Gastrocnemius medialis (tissue), 4 donors: Measurements from ENCODE around the gene OR2T10. TPM values are rescaled to one million over a fixed set of nuclear protein-coding genes. Genes with fewer than 3 reads are reported as not detected.

Experiments used
- ATAC-seq, 2 donors: fragments of 150-250 bp; one replicate each; pipeline ENCODE4 v1.9.1; 2016
- DNase-seq, 2 donors: peaks; one replicate each; pipeline ENCODE4 v3.0.0-alpha.2; 2019
- H3K27ac ChIP-seq, 4 donors: fragments of 200-600 bp; sonication (generic); 1 replicate in 1 of 4; 2 replicates in 3 of 4; pipeline ENCODE4 v1.5.1; 2016 to 2018; ENCODE audit warnings: mild to moderate bottlenecking in 2 of 4, moderate library complexity in 1 of 4
- H3K27me3 ChIP-seq, 3 donors: fragments of 200-600 bp; sonication (generic) in 2 of 3; 1 replicate in 1 of 3; 2 replicates in 2 of 3; pipeline versions ENCODE4 v1.5.1 to v1.6.0; 2016 to 2019; ENCODE audit warnings: mild to moderate bottlenecking in 1 of 3, moderate library complexity in 1 of 3
- H3K36me3 ChIP-seq, 2 donors: fragments of 200-600 bp; sonication (generic) in 1 of 2; one replicate each; pipeline ENCODE4 v1.5.1; 2017 to 2018
- H3K4me1 ChIP-seq, 2 donors: fragments of 200-600 bp; sonication (generic) in 1 of 2; one replicate each; pipeline ENCODE4 v1.5.1; 2016 to 2017; ENCODE audit warnings: mild to moderate bottlenecking in 2 of 2
- H3K4me3 ChIP-seq, 4 donors: fragments of 200-600 bp; sonication (generic) in 3 of 4; 1 replicate in 1 of 4; 2 replicates in 3 of 4; pipeline ENCODE4 v1.5.1; 2016 to 2019; ENCODE audit warnings: mild to moderate bottlenecking in 2 of 4
- H3K9me3 ChIP-seq, 3 donors: fragments of 200-600 bp; sonication (generic) in 2 of 3; 1 replicate in 1 of 3; 2 replicates in 2 of 3; pipeline ENCODE4 v1.5.1; 2016 to 2019
- CTCF ChIP-seq, 5 experiments: fragments of 450-650 bp in 3 of 5; fragments of 200-600 bp in 2 of 5; sonication (generic) in 2 of 5; IDR thresholded peaks in 4 of 5; conservative IDR thresholded peaks in 1 of 5; 1 replicate in 4 of 5; 2 replicates in 1 of 5; pipeline ENCODE4 v1.5.1; 2016 to 2019; ENCODE audit warnings: antibody characterized with exemption in 5 of 5, mild to moderate bottlenecking in 3 of 5, moderate library complexity in 3 of 5
- POLR2A ChIP-seq, 2 donors: fragments of 450-650 bp; IDR thresholded peaks; one replicate each; pipeline ENCODE4 v1.6.1; 2017; ENCODE audit warnings: antibody characterized with exemption in 2 of 2, mild to moderate bottlenecking in 2 of 2, moderate library complexity in 2 of 2
- in situ Hi-C, 4 donors: fragments of 200-750 bp; cut with MboI; loops; one replicate each; pipeline versions ENCODE4 v1.15.0 to v1.8.0; 2017; ENCODE audit warnings: low sequenced_read_pairs in 4 of 4
- intact Hi-C: fragments of 100-400 bp; cut with DNase I; formaldehyde crosslinking; loops from one replicate; pipeline ENCODE4 v1.15.1; 2023; ENCODE audit warnings: low total_unique reads
- total RNA-seq, 4 donors: library from RNA; depleted of rRNA; stranded (reverse); fragments of >200 nt; gene quantifications; one replicate each; pipeline versions ENCODE4 v1.1.0 to v1.2.3, GENCODE V29; 2016

The OR2T10 gene
- total RNA-seq, 4 donors from 2014 or later = not detected

- ATAC-seq (no peak), DNase-seq (no peak)
- H3K4me3 ChIP-seq = no peak overlapping the region
- no peak overlapping the region for H3K27ac ChIP-seq
- no peaks in the 10 kb centered on the region for H3K27me3 ChIP-seq
- H3K9me3 ChIP-seq = no peaks in the 10 kb centered on the region
- no peak for TF ChIP-seq POLR2A (IDR thresholded peaks at IDR 0.05)
- TF ChIP-seq CTCF (IDR thresholded peaks at IDR 0.05 in 4 of 5, conservative IDR thresholded peaks at IDR 0.05 in 1 of 5) = no peak
- intact Hi-C loops (no loop called here), in situ Hi-C loops (no loop called here)
- H3K4me1 ChIP-seq = no peaks in the 10 kb centered on the region
- no peaks in the 10 kb centered on the region for H3K36me3 ChIP-seq
These were observed 27.7 kb upstream of the OR2T10 start for GRCh38 chr1:248625166-248625565.

- Histone ChIP-seq H3K4me1 (no peaks in the 10 kb centered on the region), H3K36me3 (no peaks in the 10 kb centered on the region), H3K27me3 (no peaks in the 10 kb centered on the region), H3K4me3 (no peak overlapping the region), H3K27ac (no peak overlapping the region), H3K9me3 (no peaks in the 10 kb centered on the region)
- TF ChIP-seq POLR2A (IDR thresholded peaks at IDR 0.05) (no peak), CTCF (IDR thresholded peaks at IDR 0.05 in 4 of 5, conservative IDR thresholded peaks at IDR 0.05 in 1 of 5) (peak in 1 of 5 experiments; percentile 40)
- in situ Hi-C loops = no loop called here
- intact Hi-C loops = no loop called here
- no peak for DNase-seq
- no peak for ATAC-seq
These were observed 25.1 kb upstream of the OR2T10 start for GRCh38 chr1:248622570-248623001.

GRCh38 chr1:248621770-248622169 is 24.3 kb upstream of the OR2T10 start:
- Histone ChIP-seq H3K27me3 (no peaks in the 10 kb centered on the region), H3K9me3 (no peaks in the 10 kb centered on the region), H3K36me3 (no peaks in the 10 kb centered on the region), H3K27ac (no peak overlapping the region), H3K4me3 (no peak overlapping the region), H3K4me1 (no peaks in the 10 kb centered on the region)
- TF ChIP-seq POLR2A (IDR thresholded peaks at IDR 0.05) (no peak), CTCF (IDR thresholded peaks at IDR 0.05 in 4 of 5, conservative IDR thresholded peaks at IDR 0.05 in 1 of 5) (no peak)
- intact Hi-C loops (no loop called here), in situ Hi-C loops (no loop called here)
- no peak for DNase-seq
- ATAC-seq = no peak

- no peak for TF ChIP-seq POLR2A (IDR thresholded peaks at IDR 0.05)
- peak in 1 of 5 experiments; percentile 44 for TF ChIP-seq CTCF (IDR thresholded peaks at IDR 0.05 in 4 of 5, conservative IDR thresholded peaks at IDR 0.05 in 1 of 5)
- Histone ChIP-seq H3K4me1 (no peaks in the 10 kb centered on the region), H3K27ac (no peak overlapping the region), H3K27me3 (no peaks in the 10 kb centered on the region), H3K36me3 (no peaks in the 10 kb centered on the region), H3K4me3 (no peak overlapping the region), H3K9me3 (no peaks in the 10 kb centered on the region)
- ATAC-seq (no peak), DNase-seq (no peak)
- intact Hi-C loops (no loop called here), in situ Hi-C loops (no loop called here)
These were observed 21.4 kb upstream of the OR2T10 start for GRCh38 chr1:248618878-248619277.

GRCh38 chr1:248618119-248618518 is 20.6 kb upstream of the OR2T10 start:
- H3K4me1 ChIP-seq = no peaks in the 10 kb centered on the region
- DNase-seq (no peak), ATAC-seq (no peak)
- H3K27me3 ChIP-seq = no peaks in the 10 kb centered on the region
- no peak overlapping the region for H3K4me3 ChIP-seq
- H3K9me3 ChIP-seq = no peaks in the 10 kb centered on the region
- intact Hi-C loops (no loop called here), in situ Hi-C loops (no loop called here)
- no peaks in the 10 kb centered on the region for H3K36me3 ChIP-seq
- TF ChIP-seq CTCF (IDR thresholded peaks at IDR 0.05 in 4 of 5, conservative IDR thresholded peaks at IDR 0.05 in 1 of 5) (no peak), POLR2A (IDR thresholded peaks at IDR 0.05) (no peak)
- no peak overlapping the region for H3K27ac ChIP-seq
